ENCODE data around the gene MATCAP1. TPM values are rescaled to one million over a fixed set of nuclear protein-coding genes. Genes with fewer than 3 reads are reported as not detected.

The MATCAP1 gene
- total and polyA plus RNA-seq, 2 of the 13 experiments (the other 11 are each of a cell fraction or from before 2014, with no cell fraction given): 11.2 to 24.5 TPM

DNA sequence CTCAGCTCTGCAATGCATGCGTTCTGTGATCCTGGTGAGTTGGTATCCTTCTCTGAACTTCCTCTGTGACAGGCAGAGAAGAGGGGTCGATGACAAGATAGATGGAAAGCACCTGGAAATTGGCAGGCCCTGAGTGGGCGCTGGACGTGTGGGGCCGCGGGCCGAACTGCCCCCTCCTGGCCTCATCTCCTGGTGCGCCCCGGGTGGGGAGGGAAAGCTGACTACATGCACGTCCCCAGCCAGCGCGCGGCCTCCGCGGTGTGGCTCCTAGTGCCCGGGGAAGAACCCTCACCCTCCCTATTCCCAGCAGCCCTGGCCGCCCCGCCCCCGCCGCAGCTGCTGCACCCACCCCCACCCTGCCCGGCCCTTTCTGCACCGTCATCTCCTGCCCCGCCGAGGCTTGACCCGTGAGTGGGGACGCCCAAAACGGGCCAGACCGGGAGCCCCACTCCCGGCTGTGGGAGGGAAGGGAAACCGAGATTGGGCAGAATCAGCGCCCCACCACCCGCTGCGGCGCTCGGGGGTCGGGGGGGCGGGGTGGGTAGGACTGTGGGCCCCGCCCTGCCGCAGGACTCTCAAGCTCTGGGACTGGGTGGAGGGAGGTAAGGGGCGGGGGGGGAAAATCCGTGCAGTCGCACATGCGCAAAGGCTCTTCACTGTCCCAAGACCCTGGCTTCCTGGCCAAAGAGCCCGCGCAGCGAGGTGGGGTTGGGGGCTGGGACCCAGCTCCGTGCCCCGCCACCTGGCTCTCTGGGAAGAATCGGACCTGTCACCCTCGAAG is 13.4 kb downstream of the MATCAP1 start, which contains the start of gene NOL3 (continued):
- TF ChIP-seq HMGXB4 (CRISPR knock-in tag; IDR thresholded peaks at IDR 0.05; ENCODE audit: borderline replicate concordance in 1 of 2, low read depth in 1 of 2): peak in 1 of 2 experiments; percentile 82; a peak in 3 of 4 replicates
- TF ChIP-seq DNMT1 (CRISPR knock-in tag; IDR thresholded peaks at IDR 0.05): peak; percentile 36; the same call in 1 of the 2 replicates
- peak; percentile 52 for TF ChIP-seq SAP130 (CRISPR knock-in tag; IDR thresholded peaks at IDR 0.05; ENCODE audit: low read depth)
- TF ChIP-seq ZNF547 (CRISPR knock-in tag; IDR thresholded peaks at IDR 0.05): peak; percentile 62
- no peak for TF ChIP-seq ESRRA (CRISPR knock-in tag; IDR thresholded peaks at IDR 0.05; ENCODE audit: low read depth)
- peak; percentile 41; the same call in 1 of the 2 replicates for TF ChIP-seq SALL1 (CRISPR knock-in tag; IDR thresholded peaks at IDR 0.05)
- TF ChIP-seq ZNF746 (CRISPR knock-in tag; IDR thresholded peaks at IDR 0.05): peak; percentile 83
- no peak for TF ChIP-seq ZNF800 (CRISPR knock-in tag; IDR thresholded peaks at IDR 0.05)
- TF ChIP-seq, protein P1, sequence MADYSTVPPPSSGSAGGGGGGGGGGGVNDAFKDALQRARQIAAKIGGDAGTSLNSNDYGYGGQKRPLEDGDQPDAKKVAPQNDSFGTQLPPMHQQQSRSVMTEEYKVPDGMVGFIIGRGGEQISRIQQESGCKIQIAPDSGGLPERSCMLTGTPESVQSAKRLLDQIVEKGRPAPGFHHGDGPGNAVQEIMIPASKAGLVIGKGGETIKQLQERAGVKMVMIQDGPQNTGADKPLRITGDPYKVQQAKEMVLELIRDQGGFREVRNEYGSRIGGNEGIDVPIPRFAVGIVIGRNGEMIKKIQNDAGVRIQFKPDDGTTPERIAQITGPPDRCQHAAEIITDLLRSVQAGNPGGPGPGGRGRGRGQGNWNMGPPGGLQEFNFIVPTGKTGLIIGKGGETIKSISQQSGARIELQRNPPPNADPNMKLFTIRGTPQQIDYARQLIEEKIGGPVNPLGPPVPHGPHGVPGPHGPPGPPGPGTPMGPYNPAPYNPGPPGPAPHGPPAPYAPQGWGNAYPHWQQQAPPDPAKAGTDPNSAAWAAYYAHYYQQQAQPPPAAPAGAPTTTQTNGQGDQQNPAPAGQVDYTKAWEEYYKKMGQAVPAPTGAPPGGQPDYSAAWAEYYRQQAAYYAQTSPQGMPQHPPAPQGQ (CRISPR knock-in tag; IDR thresholded peaks at IDR 0.05; ENCODE audit: borderline replicate concordance): peak; percentile 58; the same call in 1 of the 2 replicates
- no peak for TF ChIP-seq IRF2 (CRISPR knock-in tag; IDR thresholded peaks at IDR 0.05)
- TF ChIP-seq ZNF101 (CRISPR knock-in tag; IDR thresholded peaks at IDR 0.05; ENCODE audit: borderline replicate concordance, low read depth): no peak
- TF ChIP-seq ZNF274 (CRISPR knock-in tag; IDR thresholded peaks at IDR 0.05): 0 out of 2 replicates have a peak, but pooled peaks have one; percentile 10
- no peak for TF ChIP-seq GTF2F1 (IDR thresholded peaks at IDR 0.05; ENCODE audit: low read length)
- TF ChIP-seq ZNF160 (CRISPR knock-in tag; IDR thresholded peaks at IDR 0.05): 0 out of 2 replicates have a peak, but pooled peaks have one; percentile 23
- TF ChIP-seq SRF (IDR thresholded peaks at IDR 0.05; ENCODE audit: low read depth, low read length): no peak
- TF ChIP-seq ZNF235 (CRISPR knock-in tag; IDR thresholded peaks at IDR 0.05; ENCODE audit: borderline replicate concordance): 0 out of 2 replicates have a peak, but pooled peaks have one; percentile 12
- TF ChIP-seq PHF8 (CRISPR knock-in tag; IDR thresholded peaks at IDR 0.05): peak; percentile 72
- peak; percentile 46; the same call in 1 of the 2 replicates for TF ChIP-seq SIX4 (CRISPR knock-in tag; IDR thresholded peaks at IDR 0.05)
- no peak for TF ChIP-seq MBD4 (IDR thresholded peaks at IDR 0.05; ENCODE audit: borderline replicate concordance, low read length)
- TF ChIP-seq ZIK1 (CRISPR knock-in tag; IDR thresholded peaks at IDR 0.05; ENCODE audit: borderline replicate concordance, low read depth): 0 out of 2 replicates have a peak, but pooled peaks have one; percentile 10
- TF ChIP-seq CHD2 (IDR thresholded peaks at IDR 0.05; ENCODE audit: low read depth, low read length): no peak
- TF ChIP-seq, protein P2, sequence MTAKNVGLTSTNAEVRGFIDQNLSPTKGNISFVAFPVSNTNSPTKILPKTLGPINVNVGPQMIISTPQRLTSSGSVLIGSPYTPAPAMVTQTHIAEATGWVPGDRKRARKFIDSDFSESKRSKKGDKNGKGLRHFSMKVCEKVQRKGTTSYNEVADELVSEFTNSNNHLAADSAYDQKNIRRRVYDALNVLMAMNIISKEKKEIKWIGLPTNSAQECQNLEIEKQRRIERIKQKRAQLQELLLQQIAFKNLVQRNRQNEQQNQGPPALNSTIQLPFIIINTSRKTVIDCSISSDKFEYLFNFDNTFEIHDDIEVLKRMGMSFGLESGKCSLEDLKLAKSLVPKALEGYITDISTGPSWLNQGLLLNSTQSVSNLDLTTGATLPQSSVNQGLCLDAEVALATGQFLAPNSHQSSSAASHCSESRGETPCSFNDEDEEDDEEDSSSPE (CRISPR knock-in tag; IDR thresholded peaks at IDR 0.05): peak; percentile 62

Data from HepG2 (cell line).